ENCODE measurements around the gene LVRN.
"Not testable (repeated sequence)": the region's sequence is repeated elsewhere in the genome, so short reads cannot be mapped to it uniquely, and the experiment has no call there.

LVRN gene, protein sequence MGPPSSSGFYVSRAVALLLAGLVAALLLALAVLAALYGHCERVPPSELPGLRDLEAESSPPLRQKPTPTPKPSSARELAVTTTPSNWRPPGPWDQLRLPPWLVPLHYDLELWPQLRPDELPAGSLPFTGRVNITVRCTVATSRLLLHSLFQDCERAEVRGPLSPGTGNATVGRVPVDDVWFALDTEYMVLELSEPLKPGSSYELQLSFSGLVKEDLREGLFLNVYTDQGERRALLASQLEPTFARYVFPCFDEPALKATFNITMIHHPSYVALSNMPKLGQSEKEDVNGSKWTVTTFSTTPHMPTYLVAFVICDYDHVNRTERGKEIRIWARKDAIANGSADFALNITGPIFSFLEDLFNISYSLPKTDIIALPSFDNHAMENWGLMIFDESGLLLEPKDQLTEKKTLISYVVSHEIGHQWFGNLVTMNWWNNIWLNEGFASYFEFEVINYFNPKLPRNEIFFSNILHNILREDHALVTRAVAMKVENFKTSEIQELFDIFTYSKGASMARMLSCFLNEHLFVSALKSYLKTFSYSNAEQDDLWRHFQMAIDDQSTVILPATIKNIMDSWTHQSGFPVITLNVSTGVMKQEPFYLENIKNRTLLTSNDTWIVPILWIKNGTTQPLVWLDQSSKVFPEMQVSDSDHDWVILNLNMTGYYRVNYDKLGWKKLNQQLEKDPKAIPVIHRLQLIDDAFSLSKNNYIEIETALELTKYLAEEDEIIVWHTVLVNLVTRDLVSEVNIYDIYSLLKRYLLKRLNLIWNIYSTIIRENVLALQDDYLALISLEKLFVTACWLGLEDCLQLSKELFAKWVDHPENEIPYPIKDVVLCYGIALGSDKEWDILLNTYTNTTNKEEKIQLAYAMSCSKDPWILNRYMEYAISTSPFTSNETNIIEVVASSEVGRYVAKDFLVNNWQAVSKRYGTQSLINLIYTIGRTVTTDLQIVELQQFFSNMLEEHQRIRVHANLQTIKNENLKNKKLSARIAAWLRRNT

DNA sequence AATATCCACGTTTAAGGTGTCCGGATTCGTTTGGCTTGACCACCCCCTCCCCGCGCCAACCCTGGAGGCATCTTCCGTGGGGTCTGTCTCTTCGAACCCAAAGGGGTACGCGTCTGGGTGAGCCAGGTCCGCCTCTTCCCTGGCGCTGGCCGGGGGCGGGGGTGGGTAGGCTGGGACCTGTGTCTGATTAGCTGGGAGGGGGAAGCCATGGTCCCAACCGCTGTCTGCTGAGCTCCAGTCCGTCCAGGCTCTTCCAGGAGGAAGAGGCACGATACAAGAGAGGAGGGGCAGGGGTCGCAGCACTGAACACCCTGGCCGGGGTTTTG is at the start of gene LVRN:
LVRN (plus strand) TSS at position 237 of the 326 bp plus-strand sequence. CDS start 143 bp downstream, outside the sequence.
- no peak for DNase-seq (ENCODE audit: low read depth in 2 of 2)

- DNase-seq (ENCODE audit: low read depth in 2 of 2), result not testable (repeated sequence)
Observed at GRCh38 chr5:115913623-115914400, 48.5 kb upstream of the LVRN start.

DNA sequence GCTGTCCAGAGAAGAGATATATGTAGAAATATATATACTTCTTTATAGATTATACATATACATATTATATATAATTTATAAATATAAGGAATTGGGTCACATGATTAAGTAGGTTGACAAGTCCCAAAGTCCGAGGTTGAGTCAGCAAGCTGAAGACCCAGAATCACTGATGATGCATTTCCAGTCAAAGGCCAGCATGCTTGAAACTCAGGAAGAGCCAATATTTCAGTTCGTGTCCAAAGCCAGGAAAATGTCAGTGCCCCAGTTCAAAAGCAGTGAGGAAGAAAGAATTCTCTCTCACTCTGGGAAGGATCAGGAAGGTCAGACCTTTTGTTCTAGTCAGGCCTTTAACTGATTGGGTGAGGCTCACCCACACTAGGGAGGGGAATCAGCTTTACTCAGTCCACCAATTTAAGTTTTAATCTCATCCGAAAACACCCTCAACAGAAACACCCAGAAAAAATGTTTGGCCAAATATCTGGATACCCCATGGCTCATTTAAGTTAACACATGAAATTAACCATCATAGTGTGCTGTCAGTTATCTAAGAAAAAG is 42.0 kb upstream of the LVRN start:
- no peak for DNase-seq (ENCODE audit: low read depth in 2 of 2)

DNA sequence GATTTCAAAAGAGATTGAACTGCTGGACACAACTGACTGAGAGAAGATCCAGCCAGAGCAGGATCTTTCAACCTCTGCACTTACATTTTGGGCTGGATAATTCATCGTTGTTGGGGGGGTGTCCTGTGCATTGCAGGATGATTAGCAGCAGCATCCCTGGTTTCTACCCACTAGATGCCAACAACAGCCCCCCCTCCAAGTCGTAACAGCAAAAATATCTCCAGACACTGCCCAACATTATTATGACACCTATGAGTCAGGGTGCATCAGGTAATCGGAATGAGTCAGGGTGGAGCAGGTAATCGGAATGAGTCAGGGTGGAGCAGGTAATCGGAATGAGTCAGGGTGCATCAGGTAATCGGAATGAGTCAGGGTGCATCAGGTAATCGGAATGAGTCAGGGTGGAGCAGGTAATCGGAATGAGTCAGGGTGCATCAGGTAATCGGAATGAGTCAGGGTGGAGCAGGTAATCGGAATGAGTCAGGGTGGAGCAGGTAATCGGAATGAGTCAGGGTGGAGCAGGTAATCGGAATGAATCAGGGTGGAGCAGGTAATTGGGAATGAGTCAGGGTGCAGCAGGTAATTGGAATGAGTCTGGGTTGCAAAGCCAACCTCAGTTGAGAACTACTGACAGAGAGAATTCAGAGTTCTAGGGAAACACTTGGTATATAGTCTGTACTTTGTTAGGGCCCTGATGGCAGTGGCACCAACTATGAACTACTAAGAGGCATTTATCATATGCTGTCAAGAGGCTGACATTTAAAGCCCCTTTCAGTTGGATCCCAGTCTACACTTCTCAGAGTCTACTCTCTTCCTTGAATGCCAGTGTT is 33.5 kb upstream of the LVRN start:
- not testable (repeated sequence) for DNase-seq (ENCODE audit: low read depth in 2 of 2)

GRCh38 chr5:115930171-115930570 is 32.1 kb upstream of the LVRN start:
- not testable (repeated sequence) for DNase-seq (ENCODE audit: low read depth in 2 of 2)

DNA sequence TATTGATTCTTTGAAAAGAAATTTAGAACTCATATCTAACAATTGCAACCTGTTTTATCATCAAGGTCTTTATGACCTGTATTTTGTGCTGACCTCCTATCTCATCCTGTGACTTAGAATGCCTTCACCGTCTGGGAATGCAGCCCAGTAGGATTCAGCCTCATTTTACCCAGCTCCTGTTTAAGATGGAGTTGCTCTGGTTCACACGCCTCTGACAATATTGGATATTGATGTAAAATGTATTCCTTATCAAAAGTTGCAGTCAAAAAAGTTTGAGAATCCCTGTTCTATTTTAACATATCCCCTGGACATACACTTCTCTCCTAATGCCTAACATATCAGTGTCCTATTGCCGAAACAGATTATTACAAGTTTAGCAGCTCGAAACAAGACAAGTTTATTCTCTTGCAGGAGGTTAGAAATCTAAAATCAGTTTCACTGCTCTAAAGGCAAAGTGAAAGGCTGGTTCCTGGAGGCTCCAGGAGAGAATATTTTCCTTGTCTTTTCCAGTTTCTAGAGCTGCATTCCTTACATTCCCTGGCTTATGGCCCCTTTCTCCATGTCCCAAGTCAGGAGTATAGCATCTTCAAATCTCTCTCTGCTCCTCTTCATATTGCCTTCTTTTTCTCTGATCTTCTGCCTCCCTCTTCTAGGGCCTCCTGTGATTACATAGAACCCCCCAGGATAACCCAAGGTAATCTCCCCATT is 31.5 kb upstream of the LVRN start:
- no peak for DNase-seq (ENCODE audit: low read depth in 2 of 2)

DNA sequence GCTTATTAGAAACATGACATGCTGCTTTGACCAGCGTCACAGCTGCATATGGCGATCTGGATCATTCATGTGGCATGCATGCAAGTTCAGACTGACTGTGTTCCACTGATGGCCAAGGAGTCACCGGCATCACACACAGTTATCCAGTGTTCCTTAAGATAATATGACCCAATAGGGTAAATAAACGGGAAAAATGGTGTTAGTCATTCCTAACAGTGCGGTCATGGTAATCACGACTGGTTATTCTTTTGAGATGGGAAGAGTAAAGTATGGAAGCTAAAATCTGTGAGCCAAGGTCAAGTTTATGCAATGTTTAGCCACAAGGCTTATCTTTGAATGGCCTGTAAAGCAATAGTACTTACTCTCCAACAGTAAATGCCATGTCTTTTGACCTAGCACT is 29.3 kb upstream of the LVRN start:
- no peak for DNase-seq (ENCODE audit: low read depth in 2 of 2)

GRCh38 chr5:115934388-115934974 is 27.8 kb upstream of the LVRN start:
- no peak for DNase-seq (ENCODE audit: low read depth in 2 of 2)

DNA sequence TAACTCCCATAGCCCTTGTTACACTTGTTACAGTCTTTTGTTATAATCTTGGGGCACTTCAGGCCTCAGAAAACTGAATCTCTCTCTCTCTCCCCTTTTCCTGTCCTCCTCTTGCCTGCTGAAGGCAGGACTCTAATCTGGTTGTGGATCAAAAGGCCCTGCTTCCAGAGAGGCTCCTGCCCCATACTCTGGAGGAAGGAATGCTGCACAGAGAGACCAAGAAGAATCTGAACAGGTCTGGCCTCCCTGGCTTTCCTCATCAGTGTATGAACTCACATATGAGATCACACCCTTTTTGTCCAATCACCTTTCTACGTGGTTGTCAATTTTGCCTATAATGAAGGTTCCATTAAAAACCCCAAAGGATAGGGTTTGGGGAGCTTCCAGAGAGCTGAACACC is 26.2 kb upstream of the LVRN start:
- DNase-seq (ENCODE audit: low read depth in 2 of 2), result no peak

- no peak for DNase-seq (ENCODE audit: low read depth in 2 of 2)
Observed at GRCh38 chr5:115939059-115939458, 23.2 kb upstream of the LVRN start.

DNA sequence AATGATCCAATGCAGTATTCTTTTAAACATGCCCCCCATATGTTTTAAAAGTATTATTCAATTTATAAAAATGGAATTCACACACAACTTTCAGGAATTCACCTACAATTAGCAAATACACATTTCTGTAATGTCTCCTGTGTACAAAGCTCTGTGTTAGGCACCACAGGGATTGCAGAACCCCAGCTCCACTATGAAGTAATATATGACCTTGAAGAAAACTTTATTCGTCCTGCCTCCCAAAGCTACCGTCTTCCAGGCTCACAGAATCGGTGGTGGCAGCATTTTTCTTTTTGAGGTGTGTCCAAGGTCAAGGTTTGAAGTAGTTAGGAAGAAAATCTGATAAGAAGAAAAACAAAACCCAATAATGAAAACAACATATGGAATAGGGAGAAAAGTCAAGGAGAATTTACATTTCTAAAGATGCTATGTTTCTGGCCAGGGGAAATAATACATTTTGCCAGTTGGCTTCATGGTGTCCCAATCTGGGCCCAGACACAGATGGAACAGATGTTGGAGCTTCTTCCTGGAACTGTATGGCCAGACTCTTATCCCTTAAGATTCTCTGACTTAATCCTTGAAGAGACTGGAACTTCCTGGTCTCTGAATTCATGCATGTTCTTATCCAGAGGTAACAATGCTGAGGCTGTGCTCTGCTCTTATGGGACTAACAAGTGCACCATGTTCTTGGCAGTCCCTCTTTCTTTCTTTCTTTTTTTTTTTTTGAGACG is 22.0 kb upstream of the LVRN start:
- no peak for DNase-seq (ENCODE audit: low read depth in 2 of 2)

DNA sequence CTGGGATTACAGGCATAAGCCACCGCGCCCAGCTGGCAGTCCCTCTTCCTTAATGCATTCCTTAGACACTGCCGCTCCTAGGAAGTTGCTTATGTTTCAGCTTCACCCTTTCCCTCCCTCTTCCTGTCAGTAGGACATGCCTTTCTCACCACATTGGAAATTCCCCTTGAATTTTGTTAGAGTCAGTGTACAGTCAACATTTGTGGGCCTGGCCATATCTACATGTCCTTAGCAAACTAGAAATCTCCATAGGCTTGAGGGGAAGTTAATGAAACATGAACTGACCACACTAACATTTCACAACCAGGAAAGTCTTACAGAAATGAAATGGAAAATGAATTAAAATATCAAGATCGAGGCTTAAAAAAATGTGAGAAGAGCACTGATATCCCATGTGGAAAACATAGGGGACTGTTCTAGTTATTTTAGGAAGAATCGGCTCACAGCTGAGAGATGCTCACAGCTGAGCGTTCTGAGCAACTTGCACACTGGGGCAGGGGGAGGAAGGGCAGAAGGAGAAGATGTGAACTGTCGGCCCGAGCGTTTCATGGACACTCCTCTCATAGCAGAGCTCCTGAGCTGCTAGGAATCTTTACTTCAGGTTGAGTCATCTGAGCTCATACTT is 21.1 kb upstream of the LVRN start:
- no peak for DNase-seq (ENCODE audit: low read depth in 2 of 2)

- DNase-seq (ENCODE audit: low read depth in 2 of 2), result no peak
Observed at GRCh38 chr5:115944501-115944900, 17.8 kb upstream of the LVRN start.

GRCh38 chr5:115946655-115947054 is 15.6 kb upstream of the LVRN start:
- DNase-seq (ENCODE audit: low read depth in 2 of 2), result no peak

GRCh38 chr5:115947260-115947659 is 15.0 kb upstream of the LVRN start:
- no peak for DNase-seq (ENCODE audit: low read depth in 2 of 2)

- DNase-seq (ENCODE audit: low read depth in 2 of 2), result no peak
Observed at GRCh38 chr5:115948091-115948534, 14.2 kb upstream of the LVRN start.

- DNase-seq (ENCODE audit: low read depth in 2 of 2), result no peak
Observed at GRCh38 chr5:115949096-115949495, 13.2 kb upstream of the LVRN start.

GRCh38 chr5:115952588-115952987 is 9.7 kb upstream of the LVRN start:
- DNase-seq (ENCODE audit: low read depth in 2 of 2), result no peak
